Endothelial cell (in vitro differentiated cells): ENCODE results near the gene SLC16A8. TPM values are rescaled to one million over a fixed set of nuclear protein-coding genes. Genes with fewer than 3 reads are reported as not detected.

Experiments
- DNase-seq: peaks from one replicate; pipeline ENCODE4 v3.0.0; 2021; ENCODE audit warnings: low spot score
- H3K27ac Mint-ChIP-seq: one replicate; pipeline ENCODE4 v1.8.0; 2021; ENCODE audit warnings: mixed read lengths, inconsistent platforms; ENCODE audit not compliant: unreplicated experiment
- H3K27me3 Mint-ChIP-seq: one replicate; pipeline ENCODE4 v1.8.0; 2021; ENCODE audit warnings: mild to moderate bottlenecking, moderate library complexity, mixed read lengths, inconsistent platforms; ENCODE audit not compliant: unreplicated experiment
- H3K36me3 Mint-ChIP-seq: one replicate; pipeline ENCODE4 v1.8.0; 2021; ENCODE audit warnings: mild to moderate bottlenecking, low read depth, mixed read lengths, inconsistent platforms; ENCODE audit not compliant: unreplicated experiment
- H3K4me1 Mint-ChIP-seq: one replicate; pipeline ENCODE4 v1.8.0; 2021; ENCODE audit warnings: mild to moderate bottlenecking, mixed read lengths, inconsistent platforms; ENCODE audit not compliant: unreplicated experiment
- H3K4me3 Mint-ChIP-seq: one replicate; pipeline ENCODE4 v1.8.0; 2021; ENCODE audit warnings: mild to moderate bottlenecking, mixed read lengths, inconsistent platforms; ENCODE audit not compliant: unreplicated experiment
- H3K9me3 Mint-ChIP-seq: one replicate; pipeline ENCODE4 v1.8.0; 2021; ENCODE audit warnings: mixed read lengths, inconsistent platforms; ENCODE audit not compliant: unreplicated experiment
- total RNA-seq: library from RNA; stranded (reverse); fragmentation: NEBNext Ultra II Directional; extraction: Animal tissue kit (Norgen Biotek cat#: 25700); gene quantifications from one replicate; pipeline ENCODE4 v1.2.1, GENCODE V29; 2021; ENCODE audit not compliant: unreplicated experiment
- TF ChIP-seq, protein P1 (sequence below): fragments of 200-600 bp; sonication (generic); IDR thresholded peaks from one replicate; pipeline ENCODE4 v1.5.0; 2021; ENCODE audit warnings: antibody characterized with exemption; ENCODE audit not compliant: unreplicated experiment

SLC16A8 gene
- total RNA-seq, 1 donor from 2014 or later = not detected

DNA sequence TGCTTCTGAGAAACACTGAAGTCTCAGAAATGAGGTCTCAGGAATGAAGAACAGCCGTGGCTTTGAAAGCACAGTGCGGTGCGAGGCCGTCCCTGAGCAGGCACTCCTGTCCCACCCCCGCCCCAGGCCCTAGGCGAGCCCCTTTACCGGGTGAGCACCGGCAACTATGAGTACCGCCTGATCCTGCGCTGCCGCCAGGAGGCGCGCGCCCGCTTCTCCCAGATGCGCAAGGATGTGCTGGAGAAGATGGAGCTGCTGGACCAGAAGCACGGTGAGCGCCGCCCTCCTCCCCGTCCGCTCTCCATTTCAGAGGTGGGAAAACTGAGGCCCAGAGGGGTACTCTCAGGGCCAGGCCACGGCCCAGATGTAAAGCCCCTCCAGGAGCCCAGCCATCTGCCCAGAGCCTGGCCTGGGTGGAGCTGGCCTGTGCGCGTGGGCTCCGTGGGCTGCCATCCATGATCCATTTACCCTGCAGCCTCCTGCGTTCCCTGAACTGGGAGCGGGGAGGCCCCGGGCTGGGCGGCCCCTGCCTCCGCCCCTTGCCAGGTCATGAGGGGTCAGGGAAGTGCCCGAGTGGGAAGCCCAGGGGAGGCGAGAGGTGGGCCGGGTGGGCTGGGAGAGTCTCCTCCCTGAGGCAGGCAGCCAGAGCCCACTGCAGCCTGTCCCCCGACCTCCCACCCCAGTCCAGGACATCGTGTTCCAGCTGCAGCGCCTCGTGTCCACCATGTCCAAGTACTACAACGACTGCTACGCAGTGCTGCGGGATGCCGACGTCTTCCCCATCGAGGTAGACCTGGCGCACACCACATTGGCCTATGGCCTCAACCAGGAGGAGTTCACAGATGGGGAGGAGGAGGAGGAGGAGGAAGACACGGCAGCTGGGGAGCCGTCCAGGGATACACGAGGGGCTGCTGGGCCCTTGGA, 9.5 kb downstream of the SLC16A8 start:
- peaks cover 13% of the 10 kb centered on the region for H3K27me3 Mint-ChIP-seq
- peaks cover 11% of the 10 kb centered on the region for H3K36me3 Mint-ChIP-seq
- no peaks in the 10 kb centered on the region for H3K4me1 Mint-ChIP-seq
- DNase-seq = peak; percentile 50
- no peak overlapping the region for H3K27ac Mint-ChIP-seq
- H3K4me3 Mint-ChIP-seq = no peak overlapping the region
- H3K9me3 Mint-ChIP-seq = no peaks in the 10 kb centered on the region
- TF ChIP-seq, protein P1, sequence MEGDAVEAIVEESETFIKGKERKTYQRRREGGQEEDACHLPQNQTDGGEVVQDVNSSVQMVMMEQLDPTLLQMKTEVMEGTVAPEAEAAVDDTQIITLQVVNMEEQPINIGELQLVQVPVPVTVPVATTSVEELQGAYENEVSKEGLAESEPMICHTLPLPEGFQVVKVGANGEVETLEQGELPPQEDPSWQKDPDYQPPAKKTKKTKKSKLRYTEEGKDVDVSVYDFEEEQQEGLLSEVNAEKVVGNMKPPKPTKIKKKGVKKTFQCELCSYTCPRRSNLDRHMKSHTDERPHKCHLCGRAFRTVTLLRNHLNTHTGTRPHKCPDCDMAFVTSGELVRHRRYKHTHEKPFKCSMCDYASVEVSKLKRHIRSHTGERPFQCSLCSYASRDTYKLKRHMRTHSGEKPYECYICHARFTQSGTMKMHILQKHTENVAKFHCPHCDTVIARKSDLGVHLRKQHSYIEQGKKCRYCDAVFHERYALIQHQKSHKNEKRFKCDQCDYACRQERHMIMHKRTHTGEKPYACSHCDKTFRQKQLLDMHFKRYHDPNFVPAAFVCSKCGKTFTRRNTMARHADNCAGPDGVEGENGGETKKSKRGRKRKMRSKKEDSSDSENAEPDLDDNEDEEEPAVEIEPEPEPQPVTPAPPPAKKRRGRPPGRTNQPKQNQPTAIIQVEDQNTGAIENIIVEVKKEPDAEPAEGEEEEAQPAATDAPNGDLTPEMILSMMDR = peak; percentile 25

DNA sequence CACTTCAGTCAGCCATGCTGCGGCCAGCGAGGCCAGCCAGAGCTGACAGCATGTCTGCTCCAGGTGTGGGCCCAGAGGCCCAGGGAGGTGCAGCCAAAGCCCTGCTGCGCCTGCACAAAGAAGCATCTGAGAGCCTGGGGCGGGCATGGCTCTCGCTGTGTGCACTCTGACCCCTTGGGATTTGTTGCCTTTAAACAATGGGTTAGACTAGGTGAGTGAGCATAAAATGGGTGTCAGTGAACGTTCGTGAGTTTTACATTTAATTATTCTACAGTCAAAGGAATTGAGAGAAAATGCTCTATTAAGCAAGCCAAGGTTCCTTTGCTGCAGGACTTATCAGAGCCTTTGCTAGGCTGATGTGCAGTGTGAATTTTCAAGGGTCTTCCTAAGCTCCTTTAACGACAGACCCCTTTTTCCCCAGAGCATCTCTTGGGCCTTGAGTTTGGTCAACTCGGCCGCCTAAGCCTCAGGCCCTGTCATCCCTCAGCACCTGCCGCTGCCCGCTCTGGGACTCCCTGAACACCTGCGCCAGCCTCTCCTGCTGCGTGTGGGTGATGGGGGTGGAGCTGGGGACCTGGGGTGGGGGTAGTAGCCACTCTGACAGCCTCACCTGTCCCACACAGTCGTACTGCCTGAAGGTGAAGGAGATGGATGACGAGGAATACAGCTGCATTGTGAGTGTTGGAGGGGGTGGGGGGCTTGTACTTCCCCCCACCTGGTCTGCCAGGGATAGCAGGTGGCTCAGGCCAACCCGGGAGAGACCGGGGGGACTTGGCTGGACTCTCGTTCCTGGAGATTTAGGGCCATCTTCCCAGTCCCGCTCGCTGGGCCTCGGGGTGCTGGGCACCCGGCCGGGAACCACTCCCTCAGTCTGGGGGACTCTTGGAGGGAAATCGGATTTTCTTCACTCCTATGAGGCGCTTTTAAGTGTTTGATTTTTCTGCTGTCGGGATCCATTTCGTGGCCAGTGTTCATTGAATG, 10.5 kb downstream of the SLC16A8 start:
- Mint-ChIP-seq H3K4me1 (no peaks in the 10 kb centered on the region), H3K36me3 (peaks cover 11% of the 10 kb centered on the region), H3K27ac (no peak overlapping the region), H3K9me3 (no peaks in the 10 kb centered on the region), H3K27me3 (peaks cover 7% of the 10 kb centered on the region), H3K4me3 (no peak overlapping the region)
- TF ChIP-seq, protein P1 = no peak
- no peak for DNase-seq

DNA sequence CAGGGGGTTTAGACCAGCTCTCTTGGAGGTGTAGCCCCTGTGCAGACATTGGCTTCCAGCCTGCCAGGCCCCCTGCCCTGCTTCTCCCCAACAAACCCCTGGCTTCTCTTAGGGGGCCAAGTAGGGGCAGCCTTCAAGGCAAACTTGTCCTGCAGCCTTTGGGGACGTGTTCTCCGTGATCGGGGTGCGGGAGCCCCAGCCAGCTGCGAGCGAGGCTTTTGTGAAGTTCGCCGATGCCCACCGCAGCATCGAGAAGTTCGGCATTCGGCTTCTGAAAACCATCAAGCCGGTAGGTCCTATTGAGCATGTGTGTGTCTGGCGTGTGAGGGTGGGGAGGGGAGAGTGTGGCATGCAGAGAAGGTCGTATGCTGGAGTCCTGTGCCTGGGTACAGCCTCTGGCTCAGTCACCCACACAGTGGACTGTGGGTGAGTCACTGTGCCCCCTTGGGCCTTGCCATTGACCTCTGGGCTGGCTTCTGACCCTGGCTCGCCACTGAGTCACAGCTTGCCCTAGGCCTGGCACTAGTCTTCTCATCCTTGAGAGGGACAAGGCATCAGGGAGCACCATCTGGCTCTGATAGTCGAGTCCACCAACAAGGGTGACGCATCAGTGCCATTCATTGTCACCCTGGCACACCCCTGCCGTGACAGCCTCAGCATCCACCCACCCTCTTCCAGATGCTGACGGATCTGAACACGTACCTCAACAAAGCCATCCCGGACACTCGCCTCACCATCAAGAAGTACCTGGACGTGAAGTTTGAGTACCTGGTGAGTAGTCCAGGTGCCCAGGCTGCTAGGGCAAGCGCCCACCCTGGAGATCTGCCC, 11.4 kb downstream of the SLC16A8 start:
- peaks cover 7% of the 10 kb centered on the region for H3K27me3 Mint-ChIP-seq
- no peaks in the 10 kb centered on the region for H3K9me3 Mint-ChIP-seq
- no peak overlapping the region for H3K4me3 Mint-ChIP-seq
- H3K36me3 Mint-ChIP-seq = peaks cover 11% of the 10 kb centered on the region
- no peak overlapping the region for H3K27ac Mint-ChIP-seq
- H3K4me1 Mint-ChIP-seq = no peaks in the 10 kb centered on the region
- TF ChIP-seq, protein P1 = no peak
- DNase-seq = no peak

DNA sequence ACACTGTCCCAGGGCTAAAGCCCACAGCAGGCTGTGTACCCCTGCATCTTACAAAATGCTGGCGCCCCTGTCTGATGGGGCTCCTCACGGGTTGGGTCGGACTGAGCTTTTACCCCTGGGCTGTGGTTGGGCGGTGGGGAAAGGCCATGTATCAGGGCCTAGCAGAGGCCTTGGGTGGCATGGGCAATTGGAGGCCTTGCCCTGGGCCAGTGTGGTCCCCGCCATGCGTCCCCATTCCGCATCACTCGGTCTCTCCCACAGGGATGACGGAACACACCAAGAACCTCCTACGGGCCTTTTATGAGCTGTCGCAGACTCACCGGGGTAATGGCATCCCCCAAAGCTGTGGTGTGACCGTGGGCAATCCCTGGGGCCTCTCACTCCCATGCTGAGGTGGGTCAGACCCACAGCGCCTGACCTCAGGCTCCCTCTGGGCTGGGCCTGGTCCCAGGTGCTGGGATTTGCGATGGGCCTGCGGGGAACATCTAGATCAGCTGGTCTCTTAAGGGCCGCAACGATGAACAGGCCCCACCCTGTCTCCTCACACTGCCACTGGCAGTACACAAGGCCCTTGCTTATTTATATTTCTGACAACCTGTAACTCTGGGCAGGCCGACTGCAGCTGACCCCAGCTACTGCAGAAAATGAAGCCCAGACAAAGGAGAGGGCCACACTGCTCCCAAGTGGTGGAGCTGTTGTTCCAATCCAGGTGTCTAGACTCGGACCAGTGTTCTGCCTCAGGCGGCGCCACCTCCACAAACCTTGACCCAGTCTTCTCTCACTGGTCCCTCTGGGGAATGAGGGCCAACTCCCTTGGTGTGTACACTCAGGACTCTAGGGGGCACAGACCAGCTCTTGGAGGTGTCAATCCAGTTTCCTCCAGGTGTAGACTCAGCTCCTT, 12.3 kb downstream of the SLC16A8 start:
- Mint-ChIP-seq H3K36me3 (peaks cover 13% of the 10 kb centered on the region), H3K4me3 (no peak overlapping the region), H3K9me3 (no peaks in the 10 kb centered on the region), H3K4me1 (no peaks in the 10 kb centered on the region), H3K27ac (no peak overlapping the region), H3K27me3 (peaks cover 5% of the 10 kb centered on the region)
- DNase-seq = no peak
- TF ChIP-seq, protein P1 = no peak
